Fibroblast of skin of right quadriceps (primary cell): ENCODE data around the gene TMPRSS11D.

Experiments
- DNase-seq: peaks from one replicate; pipeline ENCODE4 v3.0.0-alpha.2; 2013

TMPRSS11D gene, protein sequence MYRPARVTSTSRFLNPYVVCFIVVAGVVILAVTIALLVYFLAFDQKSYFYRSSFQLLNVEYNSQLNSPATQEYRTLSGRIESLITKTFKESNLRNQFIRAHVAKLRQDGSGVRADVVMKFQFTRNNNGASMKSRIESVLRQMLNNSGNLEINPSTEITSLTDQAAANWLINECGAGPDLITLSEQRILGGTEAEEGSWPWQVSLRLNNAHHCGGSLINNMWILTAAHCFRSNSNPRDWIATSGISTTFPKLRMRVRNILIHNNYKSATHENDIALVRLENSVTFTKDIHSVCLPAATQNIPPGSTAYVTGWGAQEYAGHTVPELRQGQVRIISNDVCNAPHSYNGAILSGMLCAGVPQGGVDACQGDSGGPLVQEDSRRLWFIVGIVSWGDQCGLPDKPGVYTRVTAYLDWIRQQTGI

DNA sequence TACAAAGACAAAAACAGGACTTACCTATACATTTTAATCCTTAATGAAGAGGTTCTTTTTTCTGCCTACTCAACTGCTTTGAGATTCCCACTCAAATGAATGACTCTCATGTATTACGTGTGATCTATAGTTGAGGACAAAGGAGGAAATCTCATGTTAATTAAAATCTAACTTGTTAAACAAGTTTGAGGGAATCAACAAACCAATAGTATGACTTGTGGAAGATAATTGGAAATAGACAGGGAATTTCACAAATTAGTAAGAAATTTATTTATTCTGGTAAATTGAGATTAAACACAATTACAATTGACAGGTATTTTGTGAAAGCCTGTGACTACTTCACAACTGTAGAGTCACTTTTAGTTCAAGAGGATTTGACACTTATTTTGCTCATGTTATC lies at the start of gene TMPRSS11D:
TMPRSS11D (minus strand) TSS at position 101 of the 400 bp plus-strand sequence; CDS start at position 32, 69 bp downstream.
- no peak for DNase-seq

- DNase-seq, result no peak
These were observed 49.2 kb upstream of the TMPRSS11D start for GRCh38 chr4:67933038-67933437.

DNA sequence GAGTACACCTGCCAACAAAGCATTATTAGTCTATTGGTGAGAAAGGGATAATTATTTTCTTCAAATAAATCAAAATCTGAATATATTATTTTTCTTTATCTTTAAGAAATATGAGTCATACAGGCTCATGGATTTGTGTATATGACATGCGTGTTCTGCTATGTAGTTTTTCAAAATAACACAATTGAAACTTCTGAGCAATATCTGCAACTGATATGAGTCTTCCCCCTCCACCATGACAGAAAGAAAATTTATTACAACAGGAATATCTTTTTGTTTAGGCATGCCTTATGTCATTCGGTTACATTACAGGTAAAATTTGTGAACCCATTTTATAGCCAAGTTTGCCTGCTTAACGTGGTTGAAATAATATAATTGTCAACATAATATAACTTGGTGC lies 47.5 kb upstream of the TMPRSS11D start:
- no peak for DNase-seq

- DNase-seq, result peak; percentile 83
These were observed 45.6 kb upstream of the TMPRSS11D start for GRCh38 chr4:67929426-67929825.

- peak; percentile 5 for DNase-seq
These were observed 44.7 kb upstream of the TMPRSS11D start for GRCh38 chr4:67928546-67928945.

DNA sequence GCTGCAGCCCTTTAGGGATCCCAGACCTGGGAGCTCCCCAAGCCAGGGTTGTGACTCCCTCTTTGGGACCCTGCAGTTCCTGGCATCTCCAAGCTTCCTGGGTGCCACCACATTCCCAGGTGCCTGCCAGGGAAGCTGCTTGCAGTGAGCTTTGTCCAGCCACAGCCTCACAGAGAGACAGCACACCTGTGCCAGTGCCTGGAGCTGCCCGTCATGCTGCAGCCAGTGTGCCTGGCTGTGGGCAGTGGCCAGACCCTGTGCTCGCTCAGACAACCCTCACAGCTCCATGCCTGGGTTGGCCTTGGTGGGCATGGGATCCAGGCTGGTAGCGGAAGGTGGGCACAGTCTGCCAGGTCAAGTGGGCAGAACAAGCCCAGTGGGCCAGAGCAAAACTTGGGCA lies 43.4 kb upstream of the TMPRSS11D start:
- no peak for DNase-seq

DNA sequence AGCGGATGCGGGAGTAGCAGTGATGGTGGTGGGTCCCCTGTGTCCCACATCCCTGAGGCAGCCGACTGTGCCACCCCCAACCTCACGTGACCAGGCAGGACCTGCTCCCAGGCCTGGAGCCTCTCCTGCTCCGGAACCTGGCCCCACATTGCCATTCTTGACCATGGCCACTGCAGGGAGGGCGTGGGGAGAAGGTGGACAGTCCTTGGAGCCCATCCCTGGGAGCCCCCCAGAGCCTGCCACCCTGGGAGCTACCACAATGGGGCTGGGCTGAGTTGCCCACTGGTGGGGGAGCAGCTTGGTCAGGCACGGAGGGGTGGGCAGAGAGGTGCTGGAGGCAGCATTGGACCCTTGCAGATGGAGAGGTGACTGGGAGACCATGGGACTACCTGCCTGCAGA lies 42.7 kb upstream of the TMPRSS11D start:
- DNase-seq, result no peak

DNA sequence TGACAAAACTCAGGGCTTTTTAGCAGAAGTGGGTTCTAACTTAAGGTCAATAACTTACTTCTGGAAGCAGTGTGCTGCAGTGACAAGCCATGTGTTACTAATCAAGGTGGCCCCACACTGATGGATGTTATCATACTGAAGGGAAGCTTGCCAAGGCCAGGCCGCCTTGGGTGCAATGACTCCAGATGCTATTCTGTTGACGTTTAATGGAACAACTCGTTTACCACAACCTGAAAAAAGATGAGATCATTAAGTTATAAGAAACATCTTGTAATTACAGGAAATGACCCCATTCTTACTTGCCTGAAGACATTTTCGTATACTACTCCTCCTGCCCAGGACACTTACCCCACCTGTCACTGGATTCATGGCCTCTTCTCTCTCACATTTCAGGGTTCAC lies 38.9 kb upstream of the TMPRSS11D start:
- DNase-seq, result peak; percentile 70

DNA sequence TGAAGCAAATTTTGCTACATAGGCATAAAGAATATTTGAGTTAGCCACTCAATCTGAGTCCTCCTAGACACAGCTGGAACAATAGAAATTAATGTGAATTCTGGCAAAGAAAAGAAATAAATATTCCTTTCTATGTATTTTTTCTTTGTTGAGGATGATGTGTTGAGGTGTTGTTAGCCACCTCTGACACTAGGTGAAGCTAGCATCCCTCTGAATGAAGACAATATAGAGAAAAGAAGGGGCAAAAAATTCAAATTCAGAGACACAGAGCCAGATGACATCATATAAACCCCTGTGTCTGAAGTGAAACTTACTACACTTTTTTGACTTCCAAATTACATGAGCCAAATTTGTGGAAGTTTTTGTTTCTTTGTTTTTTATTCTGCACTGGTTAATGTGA lies 34.6 kb upstream of the TMPRSS11D start:
- DNase-seq, result no peak

- peak; percentile 12 for DNase-seq
These were observed 31.7 kb upstream of the TMPRSS11D start for GRCh38 chr4:67915400-67915966.

- DNase-seq, result no peak
These were observed 28.3 kb upstream of the TMPRSS11D start for GRCh38 chr4:67912080-67912479.

DNA sequence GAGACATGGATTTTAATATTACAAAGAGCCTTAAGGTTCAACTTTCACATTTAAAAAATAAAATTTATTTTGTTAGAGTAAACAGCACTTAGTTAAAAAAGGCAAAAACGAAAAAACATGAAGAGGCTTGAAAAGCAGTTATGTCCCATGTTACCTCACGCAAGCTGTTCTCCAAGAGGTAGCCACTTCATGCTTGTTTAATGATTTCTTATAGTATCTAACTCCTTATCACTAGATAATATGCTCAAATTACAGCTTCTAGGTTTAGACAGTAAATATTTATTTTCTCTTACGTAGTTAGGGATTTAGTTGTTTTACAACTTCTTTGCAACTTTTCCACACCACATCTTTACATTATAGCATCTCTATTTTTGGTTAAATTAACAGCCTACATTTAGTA lies 27.8 kb upstream of the TMPRSS11D start:
- no peak for DNase-seq

DNA sequence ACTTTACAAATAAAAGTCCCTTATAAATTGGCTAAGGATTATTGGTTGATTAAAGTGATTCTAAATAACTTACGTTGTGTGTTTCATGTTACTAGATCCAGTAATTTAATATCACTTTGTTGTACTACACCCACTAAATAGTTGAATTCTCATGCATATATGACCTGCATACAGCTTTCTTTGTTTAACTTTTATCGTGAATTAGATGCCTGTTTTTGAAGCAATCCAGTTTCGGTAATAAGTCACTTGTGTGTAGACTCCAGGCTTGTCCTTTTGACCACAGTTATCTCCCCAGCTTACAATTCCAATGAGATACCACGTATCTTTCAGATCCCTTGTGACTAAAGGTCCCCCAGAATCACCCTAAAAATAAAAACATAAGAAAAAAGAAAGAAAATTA lies 27.3 kb upstream of the TMPRSS11D start:
- DNase-seq, result no peak

- no peak for DNase-seq
These were observed 26.7 kb upstream of the TMPRSS11D start for GRCh38 chr4:67910585-67910905.

DNA sequence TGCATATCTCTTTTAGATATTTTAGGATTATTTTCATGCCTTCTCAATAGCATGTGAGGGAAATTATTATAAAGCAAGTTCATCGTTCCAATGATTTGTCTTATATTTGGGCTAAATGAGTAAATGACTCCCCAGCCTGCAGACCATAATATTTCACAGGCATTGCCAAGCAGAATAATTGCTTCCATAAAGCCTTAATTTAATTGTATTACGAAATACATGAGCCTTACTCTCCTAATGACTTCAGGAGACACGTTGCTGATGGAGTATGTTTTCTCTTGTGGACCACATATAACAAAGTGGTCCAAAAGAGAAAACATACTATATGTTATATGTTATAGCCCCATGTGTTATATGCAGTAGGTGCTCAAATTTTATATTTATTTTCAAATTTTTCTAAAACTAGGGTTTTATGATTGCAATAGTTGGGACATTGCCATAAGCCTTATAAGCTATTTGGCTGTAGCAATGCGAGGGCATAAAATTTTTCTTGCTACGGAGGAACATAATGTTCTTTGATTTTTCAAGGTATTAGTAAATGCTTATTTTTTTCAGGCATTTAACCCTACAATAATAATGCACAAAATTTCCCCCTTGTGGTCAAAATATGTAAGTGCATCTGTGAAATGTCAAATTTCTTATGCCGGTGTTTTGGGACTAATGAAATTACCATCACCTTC lies 26.2 kb upstream of the TMPRSS11D start:
- no peak for DNase-seq

DNA sequence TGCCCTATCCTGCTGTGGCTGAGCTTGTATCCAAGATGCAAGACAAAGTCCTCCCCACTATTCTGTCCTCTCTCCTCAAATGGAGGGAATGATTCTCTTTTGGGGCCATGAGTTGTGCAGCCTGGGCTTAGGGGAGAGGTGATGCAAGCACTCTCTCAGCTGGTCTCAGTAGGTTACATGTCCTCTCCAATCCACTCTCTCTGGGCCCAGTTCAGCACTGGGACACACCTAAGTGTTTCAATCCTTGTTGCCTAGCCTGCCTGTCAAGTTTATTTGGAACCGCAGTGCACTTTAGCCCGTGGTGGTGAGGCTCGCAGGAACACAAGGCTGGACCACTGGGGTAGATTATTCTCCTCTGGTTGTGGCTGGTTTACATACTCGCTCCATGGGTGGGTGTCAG lies 23.8 kb upstream of the TMPRSS11D start:
- no peak for DNase-seq

GRCh38 chr4:67899096-67899495 lies 15.3 kb upstream of the TMPRSS11D start:
- no peak for DNase-seq

GRCh38 chr4:67897686-67898085 lies 13.9 kb upstream of the TMPRSS11D start:
- DNase-seq, result no peak

DNA sequence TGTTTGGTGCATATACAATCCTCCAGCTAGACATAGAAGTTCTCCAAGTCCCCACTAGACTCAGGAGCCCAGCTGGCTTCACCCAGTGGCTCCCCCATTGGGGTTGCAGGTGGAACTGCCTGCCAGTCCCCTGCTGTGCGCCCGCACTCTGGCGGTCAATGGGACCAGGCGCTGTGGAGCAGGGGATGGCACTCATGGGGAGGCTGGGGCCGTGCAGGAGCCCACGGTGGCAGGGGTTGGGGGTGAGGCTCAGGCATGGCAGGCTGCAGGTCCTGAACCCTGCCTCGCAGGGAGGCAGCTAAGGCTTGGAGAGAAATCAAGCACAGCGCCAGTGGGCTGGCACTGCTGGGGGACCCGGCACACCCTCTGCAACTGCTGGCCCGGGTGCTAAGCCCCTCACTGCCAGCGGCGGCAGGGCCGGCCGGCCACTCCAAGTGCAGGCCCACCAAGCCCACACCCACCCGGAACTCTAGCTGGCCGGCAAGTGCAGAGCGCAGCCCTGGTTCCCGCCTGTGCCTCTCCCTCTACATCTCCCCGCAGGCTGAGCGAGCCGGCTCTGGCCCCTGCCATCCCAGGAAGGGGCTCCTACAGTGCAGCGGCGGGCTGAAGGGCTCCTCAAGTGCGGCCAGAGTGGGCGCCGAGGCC lies 12.7 kb upstream of the TMPRSS11D start:
- no peak for DNase-seq

DNA sequence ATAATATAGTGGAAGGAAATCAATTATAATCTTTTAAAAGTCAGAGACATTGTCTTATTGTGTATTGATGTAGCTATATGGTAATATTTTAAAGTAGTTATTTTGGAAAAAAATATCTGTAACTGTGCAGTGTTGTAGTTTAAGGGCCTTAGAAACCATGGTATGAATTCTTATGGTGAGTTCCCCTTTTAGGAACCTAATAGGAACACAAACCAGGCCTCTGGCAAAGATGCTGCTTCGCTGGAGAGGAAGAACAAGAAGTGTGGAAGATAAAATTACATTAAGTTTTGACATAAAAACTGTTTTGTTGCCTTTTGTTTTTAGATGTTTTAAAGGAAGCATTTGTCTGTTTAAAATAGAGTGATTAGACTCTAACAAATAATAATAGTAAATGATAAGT lies 10.9 kb upstream of the TMPRSS11D start:
- no peak for DNase-seq

DNA sequence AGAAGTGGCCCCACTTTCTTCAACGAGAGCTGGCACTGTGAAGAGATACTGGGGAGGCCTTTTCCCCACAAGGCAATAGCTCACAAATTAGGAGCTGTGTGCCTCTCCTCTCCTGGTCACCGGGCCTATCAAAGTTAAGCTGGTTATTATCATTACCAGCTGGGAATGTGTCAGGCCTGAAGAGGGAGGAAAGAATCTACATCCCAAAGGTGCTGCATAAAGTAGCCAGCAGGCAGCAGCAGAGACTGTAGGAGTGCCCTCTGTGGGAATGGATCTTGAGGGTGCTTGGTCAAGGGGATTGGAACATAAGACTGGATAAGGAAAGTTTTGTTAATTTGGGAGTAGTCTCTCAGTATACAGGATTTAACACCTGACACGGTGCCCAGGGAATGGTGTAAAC lies 9.1 kb upstream of the TMPRSS11D start:
- peak; percentile 9 for DNase-seq

DNA sequence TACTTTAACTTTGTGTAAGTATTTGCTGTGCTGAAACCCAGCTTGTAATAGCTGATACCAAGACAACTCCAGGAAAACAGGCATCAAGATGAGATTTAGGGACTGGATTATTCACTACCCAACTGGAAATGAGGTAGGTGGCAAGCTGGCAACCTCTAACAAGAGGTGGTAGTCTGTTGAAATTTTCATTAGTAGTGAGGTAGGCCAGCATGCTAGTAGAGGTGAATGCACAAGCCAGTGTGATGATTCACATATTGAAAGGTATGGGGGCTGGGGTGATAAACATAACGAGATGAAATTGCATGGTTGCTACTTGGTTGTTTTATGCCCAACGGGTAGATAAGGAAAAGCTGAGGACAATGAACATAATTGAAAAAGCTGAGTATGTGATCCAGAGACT lies 8.5 kb upstream of the TMPRSS11D start:
- DNase-seq, result no peak

DNA sequence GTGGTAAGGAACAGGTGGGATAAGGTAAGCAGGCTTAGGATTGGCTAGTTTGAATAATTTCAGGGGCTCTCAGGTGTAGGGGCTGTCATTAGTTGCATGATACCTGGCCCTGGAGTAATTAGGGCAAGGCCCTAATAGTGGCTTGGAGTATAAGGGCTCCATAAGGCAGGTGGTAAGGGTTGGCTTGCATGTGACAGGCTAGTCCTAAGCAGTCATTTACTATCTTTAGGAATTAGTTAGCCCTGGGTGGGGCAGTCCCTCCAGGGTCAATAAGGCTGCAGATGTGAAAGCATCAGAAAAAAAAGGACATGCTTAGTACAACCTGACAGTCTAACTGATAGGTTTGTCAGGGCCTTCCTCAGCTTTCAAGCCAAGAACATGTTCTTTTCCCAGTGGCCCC lies 7.8 kb upstream of the TMPRSS11D start:
- DNase-seq, result no peak

GRCh38 chr4:67886281-67886680 lies 2.5 kb upstream of the TMPRSS11D start:
- DNase-seq, result peak; percentile 44
